Measurements from ENCODE around the gene SAP25. TPM values are rescaled to one million over a fixed set of nuclear protein-coding genes. Genes with fewer than 3 reads are reported as not detected.
"Not testable (repeated sequence)": the region's sequence is repeated elsewhere in the genome, so short reads cannot be mapped to it uniquely, and the experiment has no call there.

Gene SAP25
- total RNA-seq, 3 donors from 2014 or later (not counting 1 experiment from before 2014, with no cell fraction given): 25.9 to 46.4 (median 32.5) TPM

GRCh38 chr7:100566018-100566531, 7.6 kb downstream of the SAP25 start:
- no peak overlapping the region for H3K27ac ChIP-seq (ENCODE audit: low read length)
- Mint-ChIP-seq H3K9me3 (no peaks in the 10 kb centered on the region), H3K36me3 (no peaks in the 10 kb centered on the region)

GRCh38 chr7:100565133-100565571, 8.5 kb downstream of the SAP25 start:
- no peaks in the 10 kb centered on the region for H3K9me3 ChIP-seq (ENCODE audit: control insufficient read depth, insufficient read depth, low read length)
- no peaks in the 10 kb centered on the region for H3K27me3 Mint-ChIP-seq (ENCODE audit: low read depth in 2 of 2)
- no peak overlapping the region for H3K4me3 Mint-ChIP-seq
- H3K4me1 ChIP-seq (ENCODE audit: control insufficient read depth, insufficient read depth, low read length): peaks cover 36% of the 10 kb centered on the region
- intact Hi-C loops (cut with micrococcal nuclease): no loop called here
- peaks cover 10 to 36% of the 10 kb centered on the region in 2 donors for H3K4me1 Mint-ChIP-seq
- no peak overlapping the region for H3K4me3 ChIP-seq (ENCODE audit: low read length)
- no peaks in the 10 kb centered on the region for H3K27me3 ChIP-seq (ENCODE audit: control insufficient read depth, insufficient read depth, low read length)
- DNase-seq (no peak), ATAC-seq (no peak)
- no peak overlapping the region for H3K27ac Mint-ChIP-seq
- H3K27ac ChIP-seq (ENCODE audit: low read length): no peak overlapping the region
- peaks cover 22% of the 10 kb centered on the region for H3K36me3 ChIP-seq (ENCODE audit: control insufficient read depth, insufficient read depth, low read length)
- no peaks in the 10 kb centered on the region for H3K9me3 Mint-ChIP-seq
- H3K36me3 Mint-ChIP-seq: no peaks in the 10 kb centered on the region
- TF ChIP-seq, protein P1, sequence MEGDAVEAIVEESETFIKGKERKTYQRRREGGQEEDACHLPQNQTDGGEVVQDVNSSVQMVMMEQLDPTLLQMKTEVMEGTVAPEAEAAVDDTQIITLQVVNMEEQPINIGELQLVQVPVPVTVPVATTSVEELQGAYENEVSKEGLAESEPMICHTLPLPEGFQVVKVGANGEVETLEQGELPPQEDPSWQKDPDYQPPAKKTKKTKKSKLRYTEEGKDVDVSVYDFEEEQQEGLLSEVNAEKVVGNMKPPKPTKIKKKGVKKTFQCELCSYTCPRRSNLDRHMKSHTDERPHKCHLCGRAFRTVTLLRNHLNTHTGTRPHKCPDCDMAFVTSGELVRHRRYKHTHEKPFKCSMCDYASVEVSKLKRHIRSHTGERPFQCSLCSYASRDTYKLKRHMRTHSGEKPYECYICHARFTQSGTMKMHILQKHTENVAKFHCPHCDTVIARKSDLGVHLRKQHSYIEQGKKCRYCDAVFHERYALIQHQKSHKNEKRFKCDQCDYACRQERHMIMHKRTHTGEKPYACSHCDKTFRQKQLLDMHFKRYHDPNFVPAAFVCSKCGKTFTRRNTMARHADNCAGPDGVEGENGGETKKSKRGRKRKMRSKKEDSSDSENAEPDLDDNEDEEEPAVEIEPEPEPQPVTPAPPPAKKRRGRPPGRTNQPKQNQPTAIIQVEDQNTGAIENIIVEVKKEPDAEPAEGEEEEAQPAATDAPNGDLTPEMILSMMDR (IDR thresholded peaks at IDR 0.05): no peak
- WGBS (ENCODE audit: insufficient coverage): 98% methylated on average over 5 of the region's 11 CpGs

More at GRCh38 chr7:100566018-100566531, 7.6 kb downstream of the SAP25 start:
- peaks cover 45% of the 10 kb centered on the region for H3K4me1 ChIP-seq (ENCODE audit: control insufficient read depth, insufficient read depth, low read length)
- H3K27me3 ChIP-seq (ENCODE audit: control insufficient read depth, insufficient read depth, low read length): no peaks in the 10 kb centered on the region
- TF ChIP-seq, protein P1 (IDR thresholded peaks at IDR 0.05): no peak
- 93% methylated on average over 6 of the region's 6 CpGs for WGBS (ENCODE audit: insufficient coverage)
- Mint-ChIP-seq H3K27ac (no peak overlapping the region), H3K4me3 (no peak overlapping the region), H3K4me1 (peaks cover 10 to 40% of the 10 kb centered on the region in 2 donors), H3K27me3 (ENCODE audit: low read depth in 2 of 2) (no peaks in the 10 kb centered on the region)
- intact Hi-C loops (cut with micrococcal nuclease): no loop called here
- H3K36me3 ChIP-seq (ENCODE audit: control insufficient read depth, insufficient read depth, low read length): peaks cover 18% of the 10 kb centered on the region
- ATAC-seq (no peak), DNase-seq (no peak)
- H3K4me3 ChIP-seq (ENCODE audit: low read length): no peak overlapping the region
- no peaks in the 10 kb centered on the region for H3K9me3 ChIP-seq (ENCODE audit: control insufficient read depth, insufficient read depth, low read length)

GRCh38 chr7:100564405-100564804, 9.3 kb downstream of the SAP25 start:
- not testable (repeated sequence) for H3K27me3 ChIP-seq (ENCODE audit: control insufficient read depth, insufficient read depth, low read length); H3K27me3 Mint-ChIP-seq (ENCODE audit: low read depth in 2 of 2); H3K9me3 Mint-ChIP-seq; H3K4me3 Mint-ChIP-seq; ATAC-seq; H3K27ac ChIP-seq (ENCODE audit: low read length); H3K4me3 ChIP-seq (ENCODE audit: low read length); H3K9me3 ChIP-seq (ENCODE audit: control insufficient read depth, insufficient read depth, low read length); H3K36me3 Mint-ChIP-seq; DNase-seq
- Mint-ChIP-seq H3K27ac (peak overlapping the region in 1 of 2 donors; percentile 56), H3K4me1 (peaks cover 9 to 31% of the 10 kb centered on the region in 2 donors)
- intact Hi-C loops (cut with micrococcal nuclease): loop anchor here (1.0 kb wide), 2 partner anchors 127 to 161 kb away; no protein-coding TSS in a partner anchor
- H3K36me3 ChIP-seq (ENCODE audit: control insufficient read depth, insufficient read depth, low read length): peaks cover 23% of the 10 kb centered on the region
- 87% methylated on average over 5 of the region's 6 CpGs for WGBS (ENCODE audit: insufficient coverage)
- H3K4me1 ChIP-seq (ENCODE audit: control insufficient read depth, insufficient read depth, low read length): peaks cover 37% of the 10 kb centered on the region

DNA sequence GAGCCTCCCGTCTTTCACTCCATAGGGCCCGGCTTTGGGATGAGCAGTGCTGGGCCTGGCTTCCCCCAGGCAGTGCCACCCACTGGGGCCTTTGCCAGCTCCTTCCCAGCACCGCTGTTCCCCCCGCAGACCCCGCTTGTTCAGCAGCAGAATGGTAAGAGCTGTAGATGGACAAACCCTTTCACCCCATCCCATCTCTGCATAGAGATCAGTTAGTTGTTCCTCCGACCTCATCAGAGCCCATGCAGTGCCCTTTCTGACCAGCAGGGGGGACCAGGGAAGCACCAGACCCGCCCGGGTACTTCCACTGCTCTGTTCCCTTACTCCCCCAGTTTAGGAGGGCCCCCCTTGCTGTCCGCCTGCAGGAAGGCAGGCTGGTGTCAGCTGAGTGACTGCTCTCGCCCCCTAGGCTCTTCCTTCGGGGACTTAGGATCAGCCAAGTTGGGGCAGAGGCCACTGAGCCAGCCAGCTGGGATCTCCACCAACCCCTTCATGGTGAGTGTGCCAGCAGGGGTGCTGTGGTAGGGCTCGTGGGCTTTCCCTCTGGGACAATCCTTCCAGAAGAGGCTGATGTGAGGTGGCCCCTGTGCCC, 9.8 kb downstream of the SAP25 start:
- Mint-ChIP-seq H3K4me1 (peaks cover 4 to 26% of the 10 kb centered on the region in 2 donors), H3K4me3 (no peak overlapping the region), H3K36me3 (no peaks in the 10 kb centered on the region), H3K9me3 (no peaks in the 10 kb centered on the region), H3K27me3 (ENCODE audit: low read depth in 2 of 2) (no peaks in the 10 kb centered on the region), H3K27ac (peak overlapping the region in 1 of 2 donors; percentile 56)
- Histone ChIP-seq H3K4me1 (ENCODE audit: control insufficient read depth, insufficient read depth, low read length) (peaks cover 33% of the 10 kb centered on the region), H3K9me3 (ENCODE audit: control insufficient read depth, insufficient read depth, low read length) (no peaks in the 10 kb centered on the region), H3K36me3 (ENCODE audit: control insufficient read depth, insufficient read depth, low read length) (peaks cover 26% of the 10 kb centered on the region), H3K27ac (ENCODE audit: low read length) (no peak overlapping the region), H3K4me3 (ENCODE audit: low read length) (no peak overlapping the region), H3K27me3 (ENCODE audit: control insufficient read depth, insufficient read depth, low read length) (no peaks in the 10 kb centered on the region)
- intact Hi-C loops (cut with micrococcal nuclease): loop anchor here (1.0 kb wide), 2 partner anchors 127 to 161 kb away; no protein-coding TSS in a partner anchor
- DNase-seq: peak; percentile 83 to 90
- peak; percentile 75 to 80 (median 77) for ATAC-seq
- WGBS (ENCODE audit: insufficient coverage): 36% methylated on average over 12 of the region's 12 CpGs
- TF ChIP-seq, protein P1 (IDR thresholded peaks at IDR 0.05): peak; percentile 97
